Prostate gland (tissue), 1 donor: ENCODE measurements around the gene PTEN.

Source experiments
- POLR2A ChIP-seq: fragments of 450-650 bp; IDR thresholded peaks from one replicate; pipeline ENCODE4 v1.6.1; 2016; ENCODE audit warnings: antibody characterized with exemption, mild to moderate bottlenecking
- POLR2AphosphoS5 ChIP-seq: sonication (generic); formaldehyde crosslinking; IDR thresholded peaks from one replicate; pipeline ENCODE4 v1.6.1; 2017; ENCODE audit warnings: antibody characterized with exemption

DNA sequence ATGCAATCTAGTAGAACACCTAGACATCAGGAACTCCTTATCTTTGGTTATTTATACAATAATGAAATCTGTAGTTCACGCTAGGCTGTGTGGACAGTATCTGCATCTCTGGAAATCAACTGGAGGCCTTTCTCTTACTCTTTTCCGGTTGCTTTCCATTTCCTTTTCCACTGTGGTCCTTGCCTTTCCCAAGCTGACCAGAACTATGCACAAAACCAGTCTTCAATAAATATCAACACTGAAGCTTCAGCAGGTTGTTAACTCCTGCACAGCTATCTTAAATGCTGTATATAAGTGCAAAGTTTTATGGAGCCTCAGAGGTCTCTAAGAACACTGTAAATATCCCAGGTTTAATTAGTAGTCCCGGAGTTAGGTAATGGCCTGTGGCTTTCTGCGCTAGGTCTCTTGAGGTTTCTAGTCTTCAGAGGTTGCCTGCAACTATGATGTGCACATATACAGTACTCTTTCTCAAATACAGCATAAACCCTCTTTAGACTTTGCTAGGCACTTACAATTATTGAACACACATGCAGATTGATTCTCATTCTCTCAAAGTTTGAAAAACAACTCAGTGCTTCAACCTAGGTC lies 2.5 kb upstream of the PTEN start:
- TF ChIP-seq POLR2AphosphoS5 (no peak), POLR2A (no peak)
